HTR-8/SVneo (cell line): ENCODE results near the gene IL3.

Source experiments
- DNase-seq: peaks from one replicate; pipeline ENCODE4 v3.0.0; 2011; ENCODE audit warnings: low spot score, mixed read lengths; ENCODE audit not compliant: insufficient read length
- FAIRE-seq: peaks from 2 replicates; lab custom pipeline; 2011; peaks lifted over from hg19 to GRCh38; lab: Jason Lieb, UNC

IL3 gene

GRCh38 chr5:132024789-132025402 lies 35.6 kb upstream of the IL3 start:
- DNase-seq: no peak
- FAIRE-seq: no peak

- FAIRE-seq (no peak), DNase-seq (no peak)
Measured at GRCh38 chr5:132025403-132025971, 35.0 kb upstream of the IL3 start.

- FAIRE-seq: no peak
Measured at GRCh38 chr5:132026516-132027008, 33.9 kb upstream of the IL3 start.

GRCh38 chr5:132027027-132027426 lies 33.4 kb upstream of the IL3 start:
- no peak for FAIRE-seq
- no peak for DNase-seq

More at GRCh38 chr5:132026516-132027008, 33.9 kb upstream of the IL3 start:
- no peak for DNase-seq

- no peak for FAIRE-seq
- no peak for DNase-seq
Measured at GRCh38 chr5:132029609-132030330, 30.7 kb upstream of the IL3 start.

- no peak for DNase-seq
- FAIRE-seq: no peak
Measured at GRCh38 chr5:132030610-132031009, 29.8 kb upstream of the IL3 start.

- FAIRE-seq: no peak
- DNase-seq: no peak
Measured at GRCh38 chr5:132032196-132032595, 28.3 kb upstream of the IL3 start.

GRCh38 chr5:132033122-132033521 lies 27.3 kb upstream of the IL3 start:
- FAIRE-seq (no peak), DNase-seq (no peak)

GRCh38 chr5:132037353-132037752 lies 23.1 kb upstream of the IL3 start:
- no peak for DNase-seq
- FAIRE-seq: no peak

- DNase-seq (no peak), FAIRE-seq (no peak)
Measured at GRCh38 chr5:132044207-132044606, 16.2 kb upstream of the IL3 start.

GRCh38 chr5:132046880-132047299 lies 13.6 kb upstream of the IL3 start:
- FAIRE-seq (no peak), DNase-seq (no peak)

GRCh38 chr5:132049093-132049492 lies 11.4 kb upstream of the IL3 start:
- no peak for FAIRE-seq

GRCh38 chr5:132049559-132049958 lies 10.9 kb upstream of the IL3 start:
- DNase-seq (no peak), FAIRE-seq (no peak)

More at GRCh38 chr5:132049093-132049492, 11.4 kb upstream of the IL3 start:
- DNase-seq: no peak

- DNase-seq (no peak), FAIRE-seq (no peak)
Measured at GRCh38 chr5:132050136-132050535, 10.3 kb upstream of the IL3 start.

GRCh38 chr5:132050661-132051552 lies 9.5 kb upstream of the IL3 start:
- no peak for DNase-seq
- FAIRE-seq: no peak

GRCh38 chr5:132052520-132052919 lies 7.9 kb upstream of the IL3 start:
- FAIRE-seq: no peak
- DNase-seq: no peak

- DNase-seq (no peak), FAIRE-seq (no peak)
Measured at GRCh38 chr5:132053483-132053882, 7.0 kb upstream of the IL3 start.

GRCh38 chr5:132054031-132054696 lies 6.3 kb upstream of the IL3 start:
- no peak for DNase-seq
- FAIRE-seq: no peak

- DNase-seq: no peak
- no peak for FAIRE-seq
Measured at GRCh38 chr5:132054697-132055440, 5.6 kb upstream of the IL3 start.
